Measurements from ENCODE around the gene ERAS. TPM values are rescaled to one million over a fixed set of nuclear protein-coding genes. Genes with fewer than 3 reads are reported as not detected.

The ERAS gene
- total RNA-seq, 1 donor from 2014 or later = not detected

GRCh38 chrX:48792219-48792618 is 34.1 kb upstream of the ERAS start:
- no peaks in the 10 kb centered on the region for H3K36me3 ChIP-seq (ENCODE audit: control insufficient read depth, insufficient read depth, low read length)
- no peak for TF ChIP-seq CTCF (IDR thresholded peaks at IDR 0.05; ENCODE audit: insufficient read depth, low read length, poor library complexity, severe bottlenecking)
- no peaks in the 10 kb centered on the region for H3K27me3 ChIP-seq (ENCODE audit: control insufficient read depth, insufficient read depth, low read length)
- no peak overlapping the region for H3K4me3 ChIP-seq (ENCODE audit: low read depth, low read length)
- DNase-seq (ENCODE audit: low read depth) = no peak

- DNase-seq (ENCODE audit: low read depth) = no peak
- H3K27me3 ChIP-seq (ENCODE audit: control insufficient read depth, insufficient read depth, low read length) = no peaks in the 10 kb centered on the region
- no peaks in the 10 kb centered on the region for H3K36me3 ChIP-seq (ENCODE audit: control insufficient read depth, insufficient read depth, low read length)
- no peak overlapping the region for H3K4me3 ChIP-seq (ENCODE audit: low read depth, low read length)
- no peak for TF ChIP-seq CTCF (IDR thresholded peaks at IDR 0.05; ENCODE audit: insufficient read depth, low read length, poor library complexity, severe bottlenecking)
Measured at GRCh38 chrX:48793935-48794334, 32.4 kb upstream of the ERAS start.

DNA sequence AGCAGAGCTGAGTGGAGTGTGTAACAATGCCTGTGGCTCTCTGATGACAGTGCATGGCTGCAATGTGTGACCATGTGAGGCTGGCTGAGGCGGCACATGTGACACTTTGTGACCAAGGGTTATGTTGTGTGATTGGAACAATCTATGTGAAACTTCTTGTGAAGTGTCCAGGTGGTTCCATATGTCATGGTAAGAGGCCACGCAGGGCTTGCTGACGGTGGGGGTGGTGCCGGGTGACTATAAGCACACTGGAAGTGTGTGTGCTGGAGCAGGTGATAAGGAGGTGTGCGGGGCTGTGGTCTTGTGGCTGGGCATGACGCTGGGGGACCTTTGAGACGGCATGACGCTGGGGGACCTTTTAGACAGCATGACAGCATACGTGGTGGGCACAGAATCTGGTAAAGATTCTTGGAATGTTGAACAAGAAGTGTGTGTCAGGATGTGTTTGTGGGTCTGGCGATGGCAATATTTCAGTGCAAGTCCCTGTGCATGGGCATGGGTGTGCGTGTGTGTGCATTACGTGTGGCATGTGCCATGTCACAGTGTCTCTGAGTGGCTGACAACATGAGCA is 31.9 kb upstream of the ERAS start:
- no peaks in the 10 kb centered on the region for H3K27me3 ChIP-seq (ENCODE audit: control insufficient read depth, insufficient read depth, low read length)
- DNase-seq (ENCODE audit: low read depth) = no peak
- H3K36me3 ChIP-seq (ENCODE audit: control insufficient read depth, insufficient read depth, low read length) = no peaks in the 10 kb centered on the region

DNA sequence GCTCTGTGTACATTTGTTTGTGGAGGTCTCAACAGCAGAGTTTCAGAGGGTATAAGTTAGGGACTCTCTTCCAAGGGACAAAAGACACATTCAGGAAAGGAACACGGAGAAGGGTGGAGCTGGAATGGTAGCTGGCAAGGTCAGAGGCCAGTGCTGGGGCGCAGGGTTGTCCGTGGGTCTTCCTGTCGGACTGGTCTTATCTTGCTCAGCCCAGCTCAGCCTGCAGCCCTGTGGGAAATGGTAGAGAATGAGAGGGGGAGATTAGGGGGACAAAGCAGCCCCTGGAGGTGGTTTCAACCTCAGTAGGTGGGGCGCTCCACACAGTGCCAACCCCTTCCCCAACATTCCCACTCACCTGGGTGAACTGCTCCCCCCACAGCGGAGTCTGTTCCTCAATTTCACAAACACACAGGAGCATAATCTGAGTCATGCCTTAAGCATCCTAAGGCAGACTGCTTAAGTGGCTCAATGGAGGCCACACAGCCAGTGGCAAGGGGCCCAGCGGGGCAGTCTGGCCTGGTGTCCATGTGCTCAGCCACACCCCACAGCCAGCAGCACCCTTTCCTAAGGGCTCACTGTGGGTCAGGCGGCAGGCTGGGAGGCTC is 31.3 kb upstream of the ERAS start:
- no peak overlapping the region for H3K4me3 ChIP-seq (ENCODE audit: low read depth, low read length)
- no peaks in the 10 kb centered on the region for H3K27me3 ChIP-seq (ENCODE audit: control insufficient read depth, insufficient read depth, low read length)
- TF ChIP-seq CTCF (IDR thresholded peaks at IDR 0.05; ENCODE audit: insufficient read depth, low read length, poor library complexity, severe bottlenecking) = no peak
- no peak for DNase-seq (ENCODE audit: low read depth)
- H3K36me3 ChIP-seq (ENCODE audit: control insufficient read depth, insufficient read depth, low read length) = no peaks in the 10 kb centered on the region

More for the DNA sequence above, 31.9 kb upstream of the ERAS start:
- H3K4me3 ChIP-seq (ENCODE audit: low read depth, low read length) = no peak overlapping the region
- no peak for TF ChIP-seq CTCF (IDR thresholded peaks at IDR 0.05; ENCODE audit: insufficient read depth, low read length, poor library complexity, severe bottlenecking)

DNA sequence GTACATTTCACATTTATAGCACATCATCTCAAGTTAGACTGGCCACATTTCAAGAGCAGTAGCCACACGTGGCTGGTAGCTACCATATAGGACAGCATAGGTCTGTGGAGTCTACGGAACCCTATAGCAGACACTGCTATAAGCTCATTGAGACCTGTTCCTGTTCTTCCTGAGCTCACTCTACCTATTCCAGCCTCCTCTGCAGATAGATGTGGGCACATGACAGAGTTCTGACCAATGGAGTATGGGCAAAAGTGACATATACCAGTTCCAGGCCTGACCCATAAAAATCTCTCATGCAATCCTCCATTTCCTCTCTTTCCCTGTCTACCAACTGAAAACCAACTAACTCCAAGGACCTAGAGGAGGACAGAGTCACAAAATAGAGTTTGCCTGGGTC is 28.0 kb upstream of the ERAS start:
- H3K36me3 ChIP-seq (ENCODE audit: control insufficient read depth, insufficient read depth, low read length) = no peaks in the 10 kb centered on the region
- no peak for TF ChIP-seq CTCF (IDR thresholded peaks at IDR 0.05; ENCODE audit: insufficient read depth, low read length, poor library complexity, severe bottlenecking)
- no peak for DNase-seq (ENCODE audit: low read depth)
- no peaks in the 10 kb centered on the region for H3K27me3 ChIP-seq (ENCODE audit: control insufficient read depth, insufficient read depth, low read length)
- H3K4me3 ChIP-seq (ENCODE audit: low read depth, low read length) = no peak overlapping the region
